Right atrium auricular region (tissue), 2 donors: Measurements from ENCODE around the gene DNAJA3. TPM values are rescaled to one million over a fixed set of nuclear protein-coding genes. Genes with fewer than 3 reads are reported as not detected.
A peak's percentile ranks its signal among the peaks of the same experiment; 100 is the strongest.
"Not testable (repeated sequence)": the region's sequence is repeated elsewhere in the genome, so short reads cannot be mapped to it uniquely, and the experiment has no call there.

Source experiments
- DNase-seq: peaks from one replicate; pipeline ENCODE4 v3.0.0-alpha.2; 2019; ENCODE audit warnings: low spot score
- H3K27ac ChIP-seq, 2 donors: fragments of 200-600 bp; sonication (generic); 1 replicate in 1 of 2; 2 replicates in 1 of 2; pipeline ENCODE4 v1.5.1; 2016 to 2019
- H3K27me3 ChIP-seq, 2 donors: fragments of 200-600 bp; sonication (generic); one replicate each; pipeline versions ENCODE4 v1.5.1 to v1.6.0; 2017 to 2019
- H3K36me3 ChIP-seq: fragments of 200-600 bp; sonication (generic); one replicate; pipeline ENCODE4 v1.5.1; 2016
- H3K4me1 ChIP-seq, 2 donors: fragments of 200-600 bp; sonication (generic); one replicate each; pipeline versions ENCODE4 v1.5.1 to v1.6.0; 2017 to 2019
- H3K4me3 ChIP-seq, 2 donors: fragments of 200-600 bp; sonication (generic); 1 replicate in 1 of 2; 2 replicates in 1 of 2; pipeline ENCODE4 v1.5.1; 2017 to 2019; ENCODE audit warnings: mild to moderate bottlenecking in 1 of 2, moderate library complexity in 1 of 2
- H3K9me3 ChIP-seq, 2 donors: fragments of 200-600 bp; sonication (generic); one replicate each; pipeline ENCODE4 v1.5.1; 2019
- total RNA-seq, 2 donors: library from RNA; depleted of rRNA; stranded (reverse); fragments of >200 nt; gene quantifications; one replicate each; pipeline ENCODE4 v1.1.0, GENCODE V29; 2016
- TF ChIP-seq, protein P1 (sequence below), 2 donors: fragments of 200-600 bp; sonication (generic); IDR thresholded peaks; one replicate each; pipeline ENCODE4 v1.5.1; 2019; ENCODE audit warnings: antibody characterized with exemption in 2 of 2

Gene DNAJA3
- total RNA-seq, 2 donors from 2014 or later: 47.6 to 50.5 TPM

DNA sequence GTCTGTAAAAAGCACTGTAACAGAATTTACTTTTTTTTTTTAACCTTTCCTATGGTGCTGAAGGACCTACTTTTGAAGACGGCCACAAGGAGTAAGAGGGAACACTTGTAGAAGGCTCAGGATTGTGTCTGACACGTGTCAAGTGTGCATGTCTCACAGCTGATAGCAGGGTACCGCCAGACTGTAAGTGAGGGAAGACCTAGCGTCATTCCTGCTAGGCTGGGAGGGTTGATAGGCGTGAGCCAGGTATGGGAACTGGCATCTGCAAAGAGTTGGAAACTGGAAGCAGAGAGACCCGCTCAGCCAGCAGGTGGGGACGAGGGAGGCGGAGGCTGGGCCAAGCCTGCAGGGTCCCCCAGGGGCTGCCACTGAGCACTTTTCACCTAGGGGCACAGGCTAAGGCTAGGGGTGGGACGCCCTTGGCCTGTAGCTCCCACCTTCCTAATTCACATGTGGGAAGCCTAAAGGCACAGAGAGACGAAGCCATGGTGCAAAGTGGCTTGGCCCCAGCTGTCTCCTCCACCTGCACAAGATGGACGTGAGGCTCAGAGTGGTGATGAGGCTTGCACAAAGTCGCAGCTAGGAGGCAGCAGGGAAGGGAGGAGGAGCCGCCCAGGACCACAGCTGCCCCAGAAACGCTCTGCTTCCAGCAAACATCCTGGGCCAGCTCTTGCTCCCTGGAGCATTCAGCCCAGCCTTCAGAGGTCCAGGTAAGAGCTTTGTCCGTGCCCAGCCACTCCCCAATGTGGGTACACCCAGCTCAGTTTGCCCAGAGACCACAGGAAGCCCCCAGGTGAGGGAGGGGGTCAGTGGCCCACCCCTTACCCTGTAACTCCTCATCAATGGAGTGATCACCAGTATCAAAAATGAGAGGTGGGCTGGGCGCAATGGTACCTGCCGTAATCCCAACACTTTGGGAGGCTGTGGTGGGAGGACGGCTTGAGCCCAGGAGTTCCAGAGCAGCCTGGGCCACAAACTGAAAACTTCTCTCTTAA, 35.1 kb upstream of the DNAJA3 start:
- Histone ChIP-seq H3K9me3 (no peaks in the 10 kb centered on the region), H3K4me3 (no peak overlapping the region), H3K4me1 (peaks cover 0 to 50% of the 10 kb centered on the region in 2 donors), H3K36me3 (peaks cover 8% of the 10 kb centered on the region), H3K27ac (no peak overlapping the region), H3K27me3 (no peaks in the 10 kb centered on the region)
- TF ChIP-seq, protein P1, sequence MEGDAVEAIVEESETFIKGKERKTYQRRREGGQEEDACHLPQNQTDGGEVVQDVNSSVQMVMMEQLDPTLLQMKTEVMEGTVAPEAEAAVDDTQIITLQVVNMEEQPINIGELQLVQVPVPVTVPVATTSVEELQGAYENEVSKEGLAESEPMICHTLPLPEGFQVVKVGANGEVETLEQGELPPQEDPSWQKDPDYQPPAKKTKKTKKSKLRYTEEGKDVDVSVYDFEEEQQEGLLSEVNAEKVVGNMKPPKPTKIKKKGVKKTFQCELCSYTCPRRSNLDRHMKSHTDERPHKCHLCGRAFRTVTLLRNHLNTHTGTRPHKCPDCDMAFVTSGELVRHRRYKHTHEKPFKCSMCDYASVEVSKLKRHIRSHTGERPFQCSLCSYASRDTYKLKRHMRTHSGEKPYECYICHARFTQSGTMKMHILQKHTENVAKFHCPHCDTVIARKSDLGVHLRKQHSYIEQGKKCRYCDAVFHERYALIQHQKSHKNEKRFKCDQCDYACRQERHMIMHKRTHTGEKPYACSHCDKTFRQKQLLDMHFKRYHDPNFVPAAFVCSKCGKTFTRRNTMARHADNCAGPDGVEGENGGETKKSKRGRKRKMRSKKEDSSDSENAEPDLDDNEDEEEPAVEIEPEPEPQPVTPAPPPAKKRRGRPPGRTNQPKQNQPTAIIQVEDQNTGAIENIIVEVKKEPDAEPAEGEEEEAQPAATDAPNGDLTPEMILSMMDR (IDR thresholded peaks at IDR 0.05): no peak
- DNase-seq: no peak

DNA sequence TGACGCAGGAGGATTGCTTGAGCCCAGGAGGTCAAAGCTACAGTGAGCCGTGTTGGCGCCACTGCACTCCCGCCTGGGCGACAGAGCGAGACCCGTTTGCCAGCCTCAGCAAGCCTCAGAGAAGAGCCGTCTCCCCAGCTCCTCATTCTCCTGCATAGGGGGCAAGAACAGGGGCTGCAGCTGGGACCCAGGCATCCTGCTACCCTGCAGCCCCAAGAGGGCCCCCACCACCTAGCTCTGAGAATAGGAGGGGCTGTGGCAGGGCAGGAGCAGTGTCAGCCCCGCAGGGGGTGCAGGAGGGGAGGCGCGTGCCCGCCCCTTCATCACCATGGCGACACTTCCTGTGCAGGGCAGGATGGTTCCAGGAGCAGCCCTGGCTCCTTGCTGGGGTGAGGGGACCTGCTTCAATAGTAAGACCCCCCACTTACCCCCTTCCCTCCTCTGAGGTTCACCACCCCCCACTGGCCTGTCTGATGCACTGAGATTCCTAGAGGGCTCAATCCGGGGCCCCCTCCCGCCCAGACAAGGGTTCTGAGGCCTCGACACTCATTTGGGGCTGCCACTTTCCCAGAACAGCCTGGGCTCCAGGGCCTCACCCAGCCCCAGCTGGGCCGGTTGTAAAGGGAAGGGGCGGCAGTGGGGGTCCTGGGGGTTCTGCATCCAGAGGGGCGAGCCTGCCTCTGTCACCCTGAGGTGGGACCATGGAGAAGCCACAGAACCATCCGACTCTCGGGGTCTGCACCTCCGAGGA, 33.9 kb upstream of the DNAJA3 start:
- Histone ChIP-seq H3K27ac (no peak overlapping the region), H3K36me3 (peaks cover 8% of the 10 kb centered on the region), H3K4me1 (peaks cover 0 to 38% of the 10 kb centered on the region in 2 donors), H3K4me3 (no peak overlapping the region), H3K9me3 (no peaks in the 10 kb centered on the region), H3K27me3 (no peaks in the 10 kb centered on the region)
- no peak for DNase-seq
- TF ChIP-seq, protein P1 (IDR thresholded peaks at IDR 0.05): no peak

DNA sequence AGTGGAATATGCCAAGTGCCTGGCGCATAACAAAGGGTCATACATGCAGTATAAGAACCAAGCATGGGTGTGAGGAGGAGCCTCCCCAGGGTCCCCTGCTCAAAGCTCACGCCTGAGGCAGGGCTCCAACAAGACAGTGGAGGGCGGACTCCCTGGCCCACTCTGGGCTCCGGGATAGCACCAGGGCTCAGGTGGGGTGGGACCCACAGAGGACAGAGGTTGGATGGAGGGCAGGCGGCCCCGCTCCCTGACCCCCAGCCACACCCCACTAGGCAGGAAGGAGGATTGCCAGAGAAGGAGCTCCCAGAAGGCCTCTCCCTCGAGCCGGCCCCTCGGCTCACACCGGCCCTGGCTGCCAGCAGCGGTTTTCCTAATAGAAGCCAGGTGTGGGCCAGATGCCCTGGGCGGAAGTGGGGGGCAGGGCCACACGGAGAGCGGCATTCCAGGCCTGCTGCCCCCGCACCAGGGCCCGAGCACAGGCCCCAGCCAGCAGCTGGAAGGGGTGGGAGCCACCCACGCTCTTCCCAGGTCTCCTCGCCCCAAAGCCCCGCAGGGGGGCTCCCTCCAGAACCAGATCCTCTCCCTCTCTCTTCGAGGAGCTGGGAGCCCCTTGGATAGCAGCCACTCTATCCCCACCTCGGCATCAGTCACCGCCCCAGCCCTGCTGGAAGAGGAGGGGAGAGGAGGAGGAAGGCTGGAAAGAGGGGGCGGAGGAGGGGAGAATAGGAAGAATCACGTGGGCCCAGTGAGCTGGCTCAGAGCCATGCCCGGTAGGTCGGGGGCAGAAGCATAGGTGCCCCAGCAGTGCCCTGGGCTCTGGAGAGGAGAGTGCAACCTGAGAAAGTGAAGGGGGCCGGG, 33.1 kb upstream of the DNAJA3 start:
- H3K36me3 ChIP-seq: peaks cover 8% of the 10 kb centered on the region
- peaks cover 0 to 29% of the 10 kb centered on the region in 2 donors for H3K4me1 ChIP-seq
- no peaks in the 10 kb centered on the region for H3K27me3 ChIP-seq
- TF ChIP-seq, protein P1 (IDR thresholded peaks at IDR 0.05): no peak
- H3K27ac ChIP-seq: peak overlapping the region; percentile 21 to 56
- H3K9me3 ChIP-seq: no peaks in the 10 kb centered on the region
- H3K4me3 ChIP-seq: no peak overlapping the region
- DNase-seq: no peak

DNA sequence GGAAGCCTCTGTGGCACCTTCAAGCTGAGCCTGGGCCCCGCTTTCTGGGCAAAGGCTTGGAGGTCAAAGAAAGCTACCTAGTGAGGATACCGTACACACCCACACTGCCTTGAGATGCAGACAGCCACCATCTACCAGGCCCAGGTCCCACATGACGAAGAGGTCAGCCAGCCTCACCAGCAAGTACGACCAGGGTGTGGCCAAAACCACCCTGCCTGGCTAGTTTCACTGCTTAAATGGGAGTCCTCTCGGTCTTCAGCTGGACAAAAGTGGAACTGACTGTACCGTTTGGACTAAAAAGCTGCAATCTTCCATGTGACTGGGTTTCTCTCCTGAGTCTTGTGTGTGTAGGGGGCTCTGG, 32.4 kb upstream of the DNAJA3 start:
- TF ChIP-seq, protein P1 (IDR thresholded peaks at IDR 0.05): no peak
- H3K9me3 ChIP-seq: no peaks in the 10 kb centered on the region
- no peak overlapping the region for H3K4me3 ChIP-seq
- no peaks in the 10 kb centered on the region for H3K27me3 ChIP-seq
- no peak for DNase-seq
- peak overlapping the region; percentile 21 to 56 for H3K27ac ChIP-seq
- H3K36me3 ChIP-seq: peaks cover 8% of the 10 kb centered on the region
- peaks cover 0 to 23% of the 10 kb centered on the region in 2 donors for H3K4me1 ChIP-seq

DNA sequence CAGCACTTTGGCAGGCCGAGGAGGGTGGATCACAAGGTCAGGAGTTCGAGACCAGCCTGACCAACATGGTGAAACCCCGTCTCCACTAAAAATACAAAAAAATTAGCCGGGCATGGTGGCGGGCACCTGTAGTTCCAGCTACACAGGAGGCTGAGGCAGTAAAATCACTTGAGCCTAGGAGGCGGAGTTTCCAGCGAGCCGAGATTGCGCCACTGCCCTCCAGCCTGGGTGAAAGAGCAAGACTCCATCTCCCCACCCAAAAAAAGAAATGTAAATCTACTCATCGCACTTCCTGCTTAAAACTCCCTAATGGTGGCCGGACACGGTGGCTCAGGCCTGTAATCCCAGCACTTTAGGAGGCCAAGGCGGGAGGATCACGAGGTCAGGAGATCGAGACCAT, 31.8 kb upstream of the DNAJA3 start:
- H3K27me3 ChIP-seq, H3K27ac ChIP-seq, H3K36me3 ChIP-seq, H3K9me3 ChIP-seq, DNase-seq, H3K4me3 ChIP-seq: not testable (repeated sequence)
- peaks cover 0 to 17% of the 10 kb centered on the region in 2 donors for H3K4me1 ChIP-seq
